GM12873 (cell line): ENCODE measurements around the gene ZNF536.

Experiments
- CTCF ChIP-seq: IDR thresholded peaks from 2 replicates; pipeline ENCODE4 v1.5.1; 2012; ENCODE audit warnings: low read depth, mild to moderate bottlenecking, moderate library complexity, low read length, control low read depth; ENCODE audit not compliant: insufficient read depth; ENCODE audit errors: missing control alignments

Gene ZNF536

GRCh38 chr19:30428092-30428680 lies 56.0 kb downstream of the ZNF536 start:
- TF ChIP-seq CTCF, result no peak

DNA sequence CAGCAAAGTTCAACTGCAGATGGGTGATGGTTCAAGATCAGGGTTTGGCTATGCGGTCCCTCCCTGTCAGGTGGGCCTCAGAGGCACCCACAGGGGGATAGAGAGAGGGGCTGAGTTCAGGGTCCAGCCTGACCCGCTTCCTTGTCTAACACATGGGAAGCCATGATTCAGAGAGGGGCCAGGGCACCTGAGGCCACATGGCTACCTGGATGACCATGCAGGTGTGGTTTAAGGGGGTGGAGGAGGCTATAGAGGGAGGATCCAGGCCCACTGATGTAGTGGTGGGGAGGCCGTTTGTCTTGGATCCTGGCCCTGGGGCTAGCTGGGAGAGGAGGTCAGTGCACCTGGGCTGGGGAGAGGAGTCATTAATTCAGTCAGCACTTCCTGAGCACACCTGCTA lies 56.7 kb downstream of the ZNF536 start:
- no peak for TF ChIP-seq CTCF

DNA sequence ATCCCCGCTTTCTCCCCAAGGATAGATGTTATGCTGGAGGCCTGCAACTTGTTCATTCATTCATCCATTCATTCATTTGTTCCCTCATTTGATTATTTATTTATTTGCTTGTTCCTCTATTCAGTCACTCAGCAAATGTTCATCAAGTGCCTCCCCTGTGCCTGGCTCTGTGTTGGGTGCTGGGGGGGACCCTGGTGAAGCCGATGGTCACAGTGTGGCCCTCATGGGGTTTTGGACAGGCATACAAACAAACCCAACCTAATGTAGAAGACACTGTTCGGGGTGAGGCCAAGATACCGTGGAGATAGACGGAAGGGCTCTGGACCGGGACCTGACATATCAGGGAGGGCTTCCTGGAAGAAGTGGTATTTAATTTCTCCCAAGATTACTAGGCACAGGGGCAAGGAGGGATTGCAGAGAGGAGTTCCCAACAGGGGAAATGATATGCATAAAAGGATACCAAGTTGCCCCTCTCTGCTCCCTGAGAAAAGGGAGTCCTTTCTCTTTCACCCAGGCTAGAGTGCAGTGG lies 58.1 kb downstream of the ZNF536 start:
- no peak for TF ChIP-seq CTCF

GRCh38 chr19:30431591-30431990 lies 59.4 kb downstream of the ZNF536 start:
- no peak for TF ChIP-seq CTCF

GRCh38 chr19:30434797-30435594 lies 62.8 kb downstream of the ZNF536 start:
- no peak for TF ChIP-seq CTCF

DNA sequence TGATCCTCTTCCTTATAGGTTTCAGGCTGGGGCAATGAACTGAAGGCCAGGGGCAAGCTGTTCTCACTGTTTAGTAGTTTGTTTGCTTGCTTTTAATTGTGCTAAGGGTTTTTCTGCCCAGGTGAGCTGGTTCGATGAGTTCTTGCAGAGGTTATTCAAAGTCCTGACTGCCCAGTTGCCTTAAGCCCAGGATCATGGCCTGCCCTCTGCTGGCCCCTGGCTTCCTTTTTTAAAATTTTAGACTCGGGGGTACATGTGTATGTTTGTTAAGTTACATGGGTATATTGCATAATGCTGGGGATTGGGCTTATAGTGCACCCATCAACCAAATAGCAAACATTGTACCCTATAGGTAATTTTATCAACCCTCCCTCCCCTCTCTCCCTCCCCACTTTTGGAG lies 65.7 kb downstream of the ZNF536 start:
- no peak for TF ChIP-seq CTCF

DNA sequence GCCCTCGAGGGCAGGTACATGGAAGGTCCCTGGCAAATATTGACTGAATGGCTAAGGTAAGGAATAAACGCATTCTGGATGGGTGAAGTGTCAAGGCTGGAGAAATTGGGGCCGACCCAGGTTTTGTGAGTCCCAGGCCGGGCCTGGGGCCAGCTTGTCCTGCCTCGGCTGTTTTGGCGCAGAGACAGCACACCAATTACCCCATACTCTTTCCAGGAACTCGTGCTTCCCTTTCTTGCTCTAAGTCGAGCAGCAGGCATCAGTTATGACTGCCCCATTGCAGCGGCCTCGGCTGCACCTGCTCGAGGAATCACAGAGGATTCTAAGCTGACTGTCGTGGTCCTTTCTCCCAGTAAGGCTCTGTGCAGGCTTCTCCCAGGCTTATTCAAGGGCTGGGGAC lies 67.1 kb downstream of the ZNF536 start:
- TF ChIP-seq CTCF, result no peak
